HG02571 (cell line): ENCODE data around the gene RAD21L1.
"Not testable (repeated sequence)": the region's sequence is repeated elsewhere in the genome, so short reads cannot be mapped to it uniquely, and the experiment has no call there.

ENCODE experiments used
- ATAC-seq: cut with Tn5 transposase; IDR thresholded peaks from one replicate; pipeline ENCODE4 v1.9.1; 2021; ENCODE audit warnings: mild to moderate bottlenecking, moderate library complexity; ENCODE audit not compliant: unreplicated experiment

The RAD21L1 gene

DNA sequence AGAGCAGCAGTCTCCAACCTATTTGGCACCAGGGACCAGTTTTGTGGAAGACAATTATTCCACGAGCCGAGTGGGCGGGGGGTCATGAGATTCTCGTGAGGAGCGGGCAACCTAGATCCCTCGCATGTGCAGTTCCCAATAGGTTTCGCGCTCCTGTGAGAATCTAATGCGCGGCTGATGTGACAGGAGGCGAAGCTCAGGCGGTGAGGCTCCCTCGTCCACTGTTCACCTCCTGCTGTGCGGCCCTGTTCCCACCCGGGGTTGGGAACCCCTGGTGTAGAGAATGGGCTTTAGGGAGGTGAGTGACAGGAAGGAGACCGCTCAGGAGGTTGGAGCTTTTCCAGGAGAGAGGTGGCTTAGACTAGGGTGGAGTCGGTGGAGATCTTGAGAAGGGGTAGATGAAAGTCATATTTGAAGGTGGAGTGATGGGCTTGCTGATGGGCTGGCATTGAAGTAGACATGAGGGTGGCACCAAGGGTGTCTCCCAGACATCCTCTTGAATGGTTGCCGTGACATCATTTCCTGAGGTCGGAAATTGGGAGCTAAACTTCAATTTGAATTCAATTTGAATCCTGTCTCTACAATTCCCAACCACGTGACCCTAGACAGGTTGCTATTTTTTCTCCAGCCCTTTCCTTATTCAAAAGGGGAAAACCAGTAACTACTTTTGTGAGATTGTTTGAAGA lies 1.5 kb upstream of the RAD21L1 start:
- ATAC-seq: no peak

DNA sequence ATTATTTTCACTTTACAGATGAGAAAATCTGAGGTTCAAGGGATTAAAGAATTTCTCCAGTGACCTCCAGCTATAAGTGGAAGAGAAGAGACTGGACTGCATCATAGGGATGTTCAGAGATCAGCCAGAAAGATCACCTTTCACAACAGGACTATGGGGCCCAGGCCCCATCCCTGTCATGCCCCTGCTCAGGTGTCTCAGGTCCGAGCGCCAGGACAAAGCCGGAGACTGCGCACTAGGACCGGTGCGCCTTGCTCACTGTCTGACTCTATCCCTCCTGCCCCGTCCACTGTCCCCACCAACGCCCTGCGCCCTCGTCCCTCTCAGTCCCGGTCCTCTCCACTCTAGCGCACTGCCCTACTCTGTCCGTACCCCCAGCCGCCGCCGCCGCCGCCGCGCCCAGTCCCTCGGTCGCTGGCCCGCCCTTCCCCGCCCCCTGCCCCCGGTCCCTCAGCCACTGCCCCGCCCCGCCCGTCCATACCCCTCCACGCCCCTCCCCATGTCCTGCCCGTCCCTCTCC lies 521 bp upstream of the RAD21L1 start:
- no peak for ATAC-seq

DNA sequence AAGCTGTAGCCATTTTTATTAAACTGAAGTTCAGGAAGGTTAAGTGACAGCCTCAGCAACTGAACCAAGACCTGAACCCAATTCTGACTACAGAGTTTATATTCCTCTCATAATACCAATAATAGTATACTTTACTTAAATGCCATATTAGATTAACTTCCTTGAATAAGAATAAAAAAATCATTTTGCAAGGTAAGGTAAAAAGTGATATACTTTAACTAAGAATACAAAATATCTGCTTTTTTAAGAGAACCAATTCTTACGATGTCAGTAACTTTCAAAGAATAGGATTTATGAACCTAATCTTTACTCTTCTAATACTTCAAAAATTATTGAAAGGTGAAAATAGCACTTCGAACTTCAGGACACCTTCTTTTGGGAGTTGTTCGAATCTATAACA lies 3.7 kb downstream of the RAD21L1 start:
- ATAC-seq: no peak

DNA sequence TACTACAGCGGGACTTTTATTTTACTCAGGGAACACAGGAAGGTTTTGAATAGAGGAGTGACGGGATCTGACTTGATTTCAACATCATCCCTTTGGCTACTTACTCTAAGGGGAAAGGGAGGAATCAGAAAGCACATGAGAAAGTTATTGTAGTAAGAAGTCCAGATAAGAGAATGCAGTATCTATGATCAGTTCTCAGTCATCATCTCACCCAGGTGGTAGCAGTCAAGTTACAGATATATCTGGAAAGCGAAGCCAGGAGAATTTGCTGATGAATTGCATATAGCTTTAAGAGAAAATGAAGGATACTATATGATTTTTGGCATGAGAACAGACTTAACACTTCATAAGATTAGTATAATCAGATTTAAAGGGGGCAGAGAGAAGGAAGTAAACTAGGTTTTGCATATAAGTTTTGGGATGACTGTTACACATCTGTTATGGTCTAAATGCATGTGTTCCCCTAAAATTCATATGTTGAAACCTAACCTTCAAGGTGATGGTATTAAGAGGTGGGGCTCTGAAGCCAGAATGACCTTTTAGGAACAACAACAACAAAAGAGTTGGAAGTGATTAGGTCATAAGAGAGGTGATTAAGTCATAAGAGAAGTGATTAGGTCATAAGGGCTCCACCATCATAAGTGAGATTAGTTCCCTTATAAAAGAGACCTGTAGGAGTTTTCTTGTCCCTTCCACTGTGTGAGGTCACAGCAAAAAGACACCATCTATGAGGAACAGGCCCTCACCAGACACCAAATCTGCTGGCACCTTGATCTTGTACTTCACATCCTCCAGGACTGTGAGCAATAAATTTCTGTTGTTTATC lies 6.7 kb downstream of the RAD21L1 start:
- no peak for ATAC-seq

DNA sequence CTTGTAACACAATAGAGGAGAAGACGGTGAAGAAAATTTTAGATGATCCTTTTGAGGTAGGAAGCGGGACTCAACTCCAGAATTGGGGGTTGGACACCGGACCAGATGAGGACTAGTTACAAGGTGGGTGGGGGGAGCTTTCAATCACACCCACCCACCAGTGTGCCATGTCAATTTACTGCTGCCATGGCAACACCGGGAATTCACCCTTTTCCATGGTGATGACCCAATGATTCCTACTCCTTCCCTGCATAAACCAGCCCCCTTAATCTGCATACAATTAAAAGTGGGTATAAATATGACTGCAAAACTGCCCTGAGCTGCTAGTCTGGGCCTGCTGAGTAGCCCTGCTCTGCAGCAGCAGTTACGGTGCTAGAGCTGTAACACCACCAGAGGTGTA lies 14.7 kb downstream of the RAD21L1 start:
- ATAC-seq: no peak

DNA sequence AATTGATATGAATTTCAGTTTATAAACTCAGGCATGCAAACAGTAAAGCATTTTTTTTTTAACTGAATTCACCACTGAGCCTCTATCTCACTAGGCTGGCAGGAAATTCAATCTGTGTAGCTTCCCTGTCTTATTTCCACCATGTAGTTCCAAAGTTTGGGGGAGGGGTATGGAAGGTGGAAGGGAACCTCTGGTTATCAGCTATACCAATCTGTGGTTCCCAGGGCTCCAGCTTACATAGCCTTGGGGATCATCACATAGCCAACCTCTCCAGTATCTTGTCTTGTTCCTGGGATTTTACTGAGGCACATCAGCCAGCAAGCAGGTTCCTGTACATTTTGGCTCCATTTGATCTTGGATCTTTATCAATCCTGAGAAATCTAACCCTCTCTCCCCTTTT lies 15.6 kb downstream of the RAD21L1 start:
- no peak for ATAC-seq

DNA sequence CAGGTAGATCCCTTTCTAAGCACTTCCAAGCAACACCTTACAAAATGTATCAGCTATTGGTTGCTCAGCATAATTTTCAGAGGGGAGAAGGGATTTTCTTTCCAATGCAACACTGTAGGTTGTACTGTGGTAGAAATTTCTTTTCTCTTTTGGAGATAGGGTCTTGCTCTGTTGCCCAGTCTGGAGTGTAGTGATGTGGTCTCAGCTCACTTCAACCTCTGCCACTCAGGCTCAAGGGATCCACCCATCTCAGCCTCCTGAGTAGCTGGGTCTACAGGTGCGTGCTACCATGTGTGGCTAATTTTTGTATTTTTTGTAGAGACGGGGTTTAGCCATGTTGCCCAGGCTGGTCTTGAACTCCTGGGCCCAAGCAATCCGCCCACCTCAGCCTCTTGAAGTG lies 16.3 kb downstream of the RAD21L1 start:
- no peak for ATAC-seq

DNA sequence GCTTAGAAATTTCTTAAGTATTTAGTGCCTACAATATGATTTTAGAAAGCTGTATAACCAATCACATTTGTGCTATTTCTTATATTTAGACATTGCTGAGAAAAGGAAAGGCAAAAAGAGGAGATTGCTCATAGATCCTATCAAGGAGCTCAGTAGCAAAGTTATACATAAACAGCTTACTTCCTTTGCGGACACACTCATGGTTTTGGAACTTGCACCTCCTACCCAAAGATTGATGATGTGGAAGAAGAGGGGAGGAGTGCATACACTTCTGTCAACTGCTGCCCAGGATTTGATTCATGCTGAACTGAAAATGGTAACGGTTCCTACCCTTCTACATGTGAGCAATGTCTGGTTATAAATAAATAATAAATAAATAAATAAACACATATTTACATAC lies 16.7 kb downstream of the RAD21L1 start:
- no peak for ATAC-seq

DNA sequence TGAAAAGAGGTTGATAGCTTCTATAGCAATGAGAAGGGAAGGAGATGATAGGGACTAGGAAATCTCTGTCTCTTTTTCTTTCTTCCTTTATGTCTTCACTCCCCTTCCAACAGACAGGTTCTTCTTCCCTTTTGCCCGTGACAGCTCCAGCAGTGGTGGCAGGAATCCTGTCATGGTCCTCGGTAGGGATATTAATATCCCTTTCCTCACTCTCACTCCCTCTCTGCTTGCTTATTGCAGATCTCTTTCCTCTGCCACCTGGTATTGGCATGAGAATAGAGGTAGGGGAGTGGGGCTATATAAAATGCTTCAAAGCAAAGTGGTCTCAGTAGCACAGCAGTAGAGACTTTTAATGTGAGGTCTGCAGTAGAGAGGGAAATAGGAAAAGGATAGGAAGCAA lies 19.7 kb downstream of the RAD21L1 start:
- ATAC-seq: no peak

DNA sequence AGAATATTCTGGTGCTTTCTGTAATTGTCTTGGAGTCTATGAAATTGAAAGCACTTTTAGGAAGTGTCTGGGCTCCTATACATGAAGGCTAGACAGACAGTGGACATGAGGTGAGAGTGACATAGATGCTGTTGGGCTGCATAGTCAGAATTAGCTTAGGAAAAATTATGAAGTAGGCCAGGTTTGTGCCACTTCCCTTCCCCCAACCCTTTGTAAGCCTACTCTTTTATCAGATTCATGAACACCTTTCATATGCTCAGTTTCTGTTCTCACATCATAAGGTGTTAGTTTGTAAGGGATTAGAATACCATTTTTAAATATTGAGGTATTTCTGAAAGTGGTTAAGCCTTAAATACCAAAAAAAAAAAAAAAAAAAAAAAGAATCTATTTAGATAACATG lies 21.8 kb downstream of the RAD21L1 start:
- ATAC-seq: no peak

DNA sequence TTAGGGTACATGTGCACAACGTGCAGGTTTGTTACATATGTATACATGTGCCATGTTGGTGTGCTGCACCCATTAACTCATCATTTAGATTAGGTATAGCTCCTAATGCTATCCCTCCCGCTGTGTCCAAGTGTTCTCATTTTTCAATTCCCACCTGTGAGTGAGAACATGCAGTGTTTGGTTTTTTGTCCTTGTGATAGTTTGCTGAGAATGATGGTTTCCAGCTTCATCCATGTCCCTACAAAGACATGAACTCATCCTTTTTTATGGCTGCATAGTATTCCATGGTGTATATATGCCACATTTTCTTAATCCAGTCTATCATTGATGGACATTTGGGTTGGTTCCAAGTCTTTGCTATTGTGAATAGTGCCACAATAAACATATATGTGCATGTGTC lies 24.4 kb downstream of the RAD21L1 start:
- ATAC-seq: not testable (repeated sequence)

DNA sequence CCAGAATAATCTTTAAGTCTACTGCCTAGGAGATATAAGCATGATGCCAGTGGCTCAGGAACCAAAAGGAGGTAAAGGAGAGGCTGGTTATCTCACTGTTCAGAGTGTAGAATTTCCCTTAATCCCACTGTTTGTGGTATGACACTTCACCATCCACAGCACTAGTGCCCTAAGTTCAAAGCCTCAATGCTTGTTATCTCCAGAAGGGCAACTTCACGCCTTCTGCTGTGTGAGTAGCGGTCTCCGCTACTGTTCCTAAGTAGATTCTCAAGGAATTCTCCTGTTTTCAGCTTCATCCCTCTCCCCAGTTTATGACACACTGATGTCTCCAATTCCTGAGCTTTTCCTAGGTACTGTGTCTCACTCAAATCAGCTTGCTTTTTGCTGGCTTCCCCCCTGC lies 26.6 kb downstream of the RAD21L1 start:
- ATAC-seq: no peak

DNA sequence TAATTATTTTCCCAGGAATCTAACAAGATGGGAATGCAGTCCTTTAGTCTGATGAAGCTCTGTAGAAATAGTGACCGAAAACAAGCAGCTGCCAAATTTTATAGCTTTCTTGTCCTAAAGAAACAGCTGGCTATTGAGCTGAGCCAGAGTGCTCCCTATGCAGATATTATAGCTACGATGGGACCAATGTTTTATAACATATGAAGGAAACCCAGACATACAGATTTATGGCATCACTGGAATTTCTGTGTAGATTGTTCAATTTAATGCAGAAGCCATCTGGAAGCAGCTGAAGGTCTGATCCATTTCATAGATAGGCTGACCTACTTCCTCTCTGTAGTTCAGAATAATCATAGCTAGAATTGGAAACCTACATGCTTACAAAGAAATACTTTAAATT lies 28.4 kb downstream of the RAD21L1 start:
- ATAC-seq: no peak

DNA sequence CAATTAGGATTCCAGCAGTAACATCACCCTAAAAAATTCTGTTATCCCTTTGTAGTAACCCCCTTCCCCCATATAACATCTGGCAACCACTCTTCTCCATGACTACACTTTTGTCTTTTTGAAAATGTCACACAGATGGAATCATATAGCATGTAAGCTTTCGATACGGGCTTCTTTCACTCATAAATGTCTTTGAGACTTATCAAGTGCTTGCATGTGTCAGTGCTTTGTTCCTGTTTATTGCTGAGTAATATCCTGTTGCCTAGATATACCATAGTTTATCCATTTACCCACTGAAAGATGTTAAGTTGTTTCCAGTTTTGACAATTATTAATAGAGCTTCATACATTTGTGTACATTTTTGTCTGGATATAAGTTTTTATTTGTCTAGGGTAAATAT lies 29.8 kb downstream of the RAD21L1 start:
- ATAC-seq: no peak

DNA sequence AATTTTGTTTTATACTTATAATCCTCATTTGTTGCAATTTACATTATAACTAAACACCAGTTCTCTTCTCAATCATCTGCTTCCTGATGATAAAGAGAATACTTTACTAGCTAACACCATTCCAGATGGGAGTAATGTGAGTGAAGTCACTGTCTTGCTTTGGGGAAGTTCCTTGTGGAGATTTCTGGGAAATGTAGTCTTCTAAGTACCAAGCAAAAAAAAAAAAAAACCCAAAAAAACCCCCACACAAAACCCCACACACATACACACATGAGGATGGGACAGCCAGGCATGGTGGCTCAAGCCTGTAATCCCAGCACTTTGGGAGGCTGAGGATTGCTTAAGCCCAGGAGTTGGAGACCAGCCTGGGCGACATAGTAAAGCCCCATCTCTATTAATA lies 38.0 kb downstream of the RAD21L1 start:
- ATAC-seq: no peak

DNA sequence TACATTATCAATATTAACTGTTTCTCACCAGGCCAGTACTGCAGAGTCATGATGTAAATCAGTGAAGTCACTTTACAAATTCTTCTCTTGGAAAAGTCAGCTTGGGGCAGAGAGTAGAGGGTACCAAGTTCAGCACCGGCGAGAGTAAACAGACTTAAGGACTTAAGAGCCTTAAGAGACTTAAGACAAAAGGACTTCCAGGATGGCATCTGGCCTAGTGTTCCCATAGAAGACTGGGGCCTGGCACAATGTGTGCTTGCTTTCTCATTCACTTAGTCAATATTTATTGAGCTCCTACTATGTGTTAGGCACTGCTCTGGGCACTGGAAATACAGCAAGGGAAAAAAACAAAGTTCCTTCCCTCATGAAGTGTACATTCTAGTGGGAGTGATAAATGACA lies 38.9 kb downstream of the RAD21L1 start:
- no peak for ATAC-seq

DNA sequence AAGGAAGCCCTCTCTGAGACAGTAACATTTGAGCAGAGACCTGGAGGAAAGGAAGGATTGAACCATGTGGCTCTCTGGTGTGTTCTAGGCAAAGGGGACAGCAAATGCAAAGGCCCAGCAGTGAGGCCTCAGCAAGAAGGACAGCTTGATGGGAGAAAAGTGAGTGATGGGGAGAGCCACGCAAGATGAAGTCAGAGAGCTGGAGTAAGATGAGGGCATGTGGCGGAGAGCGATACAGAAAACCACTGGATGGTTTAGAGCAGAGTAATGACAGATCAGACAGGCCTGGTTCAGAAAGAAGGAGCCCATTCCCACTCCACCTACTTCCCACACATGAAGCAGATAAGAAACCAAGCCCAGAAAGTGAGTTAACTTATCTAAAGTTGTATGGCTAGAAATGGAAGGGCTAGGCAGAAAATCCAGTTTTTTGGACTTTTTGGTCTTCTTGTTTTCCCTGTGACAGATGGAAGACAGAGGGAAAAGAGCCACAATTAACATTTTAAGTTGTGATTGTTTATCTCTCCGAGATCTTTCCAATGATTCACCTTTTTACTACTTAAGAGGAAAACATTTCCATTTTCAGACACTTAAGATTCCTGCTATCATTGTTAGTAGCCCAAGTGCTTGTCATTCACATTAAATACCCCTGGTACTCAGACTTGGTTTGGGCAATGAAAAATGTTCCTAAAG lies 39.5 kb downstream of the RAD21L1 start:
- no peak for ATAC-seq

DNA sequence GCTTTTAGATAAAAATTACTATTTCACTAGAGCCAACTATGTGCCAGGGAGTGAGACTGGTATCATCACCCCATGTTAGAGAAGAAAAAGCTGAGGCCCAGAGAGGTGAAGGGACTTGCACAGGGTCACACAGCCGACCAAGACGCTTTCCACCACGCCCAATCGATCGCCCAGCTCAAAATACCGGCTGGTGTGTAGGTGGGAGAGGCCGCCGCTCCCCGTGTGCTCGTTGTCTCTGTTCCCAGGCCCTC lies 40.0 kb downstream of the RAD21L1 start:
- no peak for ATAC-seq

DNA sequence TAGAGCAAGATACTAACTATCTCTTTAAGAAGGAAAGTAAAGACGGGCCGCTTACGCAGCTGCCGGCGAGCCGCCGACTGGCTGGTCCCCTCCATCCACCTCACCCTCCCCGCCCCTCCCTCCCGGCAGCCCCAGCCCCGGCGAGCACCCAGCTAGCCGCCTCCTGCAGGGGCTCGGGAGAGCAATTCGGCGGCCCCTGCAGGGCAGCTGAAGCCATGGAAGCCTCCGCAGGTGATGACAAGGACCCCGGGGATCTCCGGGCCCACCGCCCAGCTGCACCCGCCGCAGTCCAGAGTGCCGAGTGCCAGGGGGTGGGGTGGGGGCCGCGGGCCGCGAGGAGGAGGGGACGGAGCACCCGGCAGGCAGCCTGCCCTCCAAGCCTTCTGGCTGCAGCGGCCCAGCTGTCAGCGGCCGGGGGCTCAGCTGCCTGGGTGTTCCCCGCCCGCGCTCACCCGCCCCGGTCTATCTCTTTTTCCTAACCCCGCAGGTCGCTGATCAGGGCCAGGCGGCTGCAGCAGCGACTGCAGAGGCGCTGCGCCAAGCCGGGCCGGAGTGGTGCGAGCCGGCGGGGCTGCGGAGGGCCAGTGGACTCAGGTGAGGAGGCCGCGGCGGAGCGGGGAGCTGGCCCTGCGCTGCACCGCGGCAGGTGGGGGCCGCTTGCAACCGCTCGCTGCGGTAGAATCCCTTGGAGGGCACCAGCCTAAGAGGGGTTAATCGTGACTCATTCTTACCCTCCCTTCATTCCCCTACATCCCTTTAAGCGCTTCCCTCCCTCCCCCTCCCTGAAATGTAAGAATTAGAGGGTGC lies 40.5 kb downstream of the RAD21L1 start, which contains the start of gene SNPH:
SNPH (plus strand) TSS at position 128 of the 807 bp plus-strand sequence. CDS start 29,946 bp downstream, outside the sequence.
- ATAC-seq: peak; percentile 61

DNA sequence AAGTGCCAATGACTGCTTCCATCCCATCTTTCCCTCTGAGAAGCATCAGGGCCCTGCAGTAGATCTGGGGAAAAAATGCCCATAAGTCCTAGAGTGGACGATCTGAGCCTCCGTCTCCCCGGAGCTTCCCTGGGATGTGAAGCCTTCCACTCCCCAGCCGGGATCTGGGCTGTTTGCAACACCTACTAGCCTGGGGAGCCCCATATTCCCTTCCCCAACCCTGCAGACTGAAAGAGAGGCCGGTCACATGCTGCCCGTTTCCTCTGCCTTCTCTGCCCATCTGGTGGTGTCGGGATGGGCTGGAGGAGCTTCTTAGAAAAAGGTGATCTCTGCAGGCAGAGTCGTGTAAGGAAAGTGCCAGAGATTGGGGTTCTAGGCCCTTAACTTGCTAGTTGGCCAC lies 41.3 kb downstream of the RAD21L1 start:
- no peak for ATAC-seq

DNA sequence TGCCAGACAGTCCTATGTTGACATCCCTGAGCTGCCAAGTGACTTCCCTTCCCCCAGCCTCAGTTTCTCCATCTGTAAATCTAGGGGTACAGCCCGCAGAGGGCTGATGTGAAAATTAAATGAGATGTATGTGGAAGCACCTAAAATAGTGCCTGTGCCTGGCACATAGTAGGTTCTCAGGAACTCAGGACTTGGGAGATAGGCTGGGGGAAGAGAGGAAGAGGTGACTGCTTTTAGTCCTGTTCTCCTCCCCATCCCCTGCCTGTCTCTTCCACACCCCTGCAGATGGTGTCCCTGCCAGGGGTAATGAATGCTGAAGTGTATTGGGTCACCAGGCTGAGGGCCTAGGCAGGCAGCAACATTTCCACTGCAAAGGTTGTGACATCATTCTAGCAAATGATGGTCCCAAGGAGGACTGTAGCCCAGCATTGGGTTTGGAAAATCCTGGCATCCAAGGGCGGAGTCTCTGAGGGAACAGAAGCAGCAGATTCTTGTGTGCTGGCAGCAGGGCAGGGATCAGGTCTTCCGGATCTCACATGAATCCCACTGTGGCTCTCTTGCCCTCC lies 42.0 kb downstream of the RAD21L1 start:
- ATAC-seq: no peak
